Measurements from ENCODE around the gene MIPOL1.

- TF ChIP-seq SP1 (IDR thresholded peaks at IDR 0.05) (peak; percentile 48), GABPA (IDR thresholded peaks at IDR 0.05 in 1 of 2, conservative IDR thresholded peaks at IDR 0.05 in 1 of 2) (no peak), MAX (IDR thresholded peaks at IDR 0.05) (no peak), RXRA (IDR thresholded peaks at IDR 0.05) (peak; percentile 32 to 44), CTCF (IDR thresholded peaks at IDR 0.05; ENCODE audit: low read depth, low read length, missing input control) (no peak), HNF4A (conservative IDR thresholded peaks at IDR 0.05) (peak; percentile 74 to 85), YY1 (IDR thresholded peaks at IDR 0.05) (peak; percentile 15), EGR1 (IDR thresholded peaks at IDR 0.05; ENCODE audit: low read depth in 2 of 2) (no peak)
Observed at GRCh38 chr14:37480446-37481290, 282.9 kb downstream of the MIPOL1 start.
